ENCODE data around the gene MUC12. TPM values are rescaled to one million over a fixed set of nuclear protein-coding genes. Genes with fewer than 3 reads are reported as not detected.
"Not testable (repeated sequence)": the region's sequence is repeated elsewhere in the genome, so short reads cannot be mapped to it uniquely, and the experiment has no call there.

Gene MUC12
- 2.4 TPM in 1 of 2 replicates, not detected in the other for total RNA-seq
- polyA plus RNA-seq: not detected in 2 replicates

DNA sequence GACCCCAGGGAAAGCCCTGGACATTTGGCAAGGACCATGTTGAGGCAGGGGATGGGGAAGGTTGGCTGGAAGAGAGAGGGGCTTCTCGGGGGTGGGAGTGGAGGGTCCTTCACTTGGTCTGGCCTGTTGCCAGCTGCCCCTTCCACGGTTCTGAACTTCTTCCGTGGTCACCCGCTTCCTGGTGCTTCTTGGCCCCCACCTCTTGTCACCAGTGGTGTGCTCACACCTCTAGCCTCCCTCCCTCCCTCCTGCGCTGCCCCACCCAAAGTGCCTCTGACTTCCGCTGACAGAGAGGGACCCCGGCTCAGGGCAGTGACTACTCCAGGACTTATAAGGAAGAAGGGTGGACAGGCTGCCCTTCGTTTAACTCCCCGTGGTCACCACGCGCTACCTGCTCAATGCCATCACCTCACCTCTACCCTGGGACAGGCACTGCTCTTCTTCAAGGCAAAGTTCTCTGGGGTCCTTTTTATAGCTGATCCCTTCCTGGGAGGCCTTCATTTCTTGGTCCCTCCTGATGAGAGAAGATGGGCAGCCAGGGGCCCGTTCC lies at the start of gene MUC12:
TSS of gene MUC12 (plus strand) at position 500 of the 550 bp plus-strand sequence. CDS start 58 bp downstream, outside the sequence.
- Histone ChIP-seq H3K4me3 (no peak within 1 kb of the TSS), H3K4me1 (ENCODE audit: low read depth) (no peaks in the 10 kb centered on the region), H3K27me3 (peaks cover 78% of the 10 kb centered on the region), H3K36me3 (no peaks in the 10 kb centered on the region), H3K27ac (no peak within 1 kb of the TSS), H3K9me3 (ENCODE audit: low read depth) (no peaks in the 10 kb centered on the region)
- TF ChIP-seq, protein P1, sequence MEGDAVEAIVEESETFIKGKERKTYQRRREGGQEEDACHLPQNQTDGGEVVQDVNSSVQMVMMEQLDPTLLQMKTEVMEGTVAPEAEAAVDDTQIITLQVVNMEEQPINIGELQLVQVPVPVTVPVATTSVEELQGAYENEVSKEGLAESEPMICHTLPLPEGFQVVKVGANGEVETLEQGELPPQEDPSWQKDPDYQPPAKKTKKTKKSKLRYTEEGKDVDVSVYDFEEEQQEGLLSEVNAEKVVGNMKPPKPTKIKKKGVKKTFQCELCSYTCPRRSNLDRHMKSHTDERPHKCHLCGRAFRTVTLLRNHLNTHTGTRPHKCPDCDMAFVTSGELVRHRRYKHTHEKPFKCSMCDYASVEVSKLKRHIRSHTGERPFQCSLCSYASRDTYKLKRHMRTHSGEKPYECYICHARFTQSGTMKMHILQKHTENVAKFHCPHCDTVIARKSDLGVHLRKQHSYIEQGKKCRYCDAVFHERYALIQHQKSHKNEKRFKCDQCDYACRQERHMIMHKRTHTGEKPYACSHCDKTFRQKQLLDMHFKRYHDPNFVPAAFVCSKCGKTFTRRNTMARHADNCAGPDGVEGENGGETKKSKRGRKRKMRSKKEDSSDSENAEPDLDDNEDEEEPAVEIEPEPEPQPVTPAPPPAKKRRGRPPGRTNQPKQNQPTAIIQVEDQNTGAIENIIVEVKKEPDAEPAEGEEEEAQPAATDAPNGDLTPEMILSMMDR (IDR thresholded peaks at IDR 0.05; ENCODE audit: low read depth, low read length): no peak
- DNase-seq (ENCODE audit: low read depth in 1 of 2, low spot score in 1 of 2): no peak

GRCh38 chr7:100919779-100920437 lies 49.5 kb upstream of the MUC12 start:
- not testable (repeated sequence) for H3K27ac ChIP-seq; H3K4me1 ChIP-seq (ENCODE audit: low read depth); H3K36me3 ChIP-seq; H3K9me3 ChIP-seq (ENCODE audit: low read depth); DNase-seq (ENCODE audit: low read depth in 1 of 2, low spot score in 1 of 2); H3K27me3 ChIP-seq; H3K4me3 ChIP-seq

DNA sequence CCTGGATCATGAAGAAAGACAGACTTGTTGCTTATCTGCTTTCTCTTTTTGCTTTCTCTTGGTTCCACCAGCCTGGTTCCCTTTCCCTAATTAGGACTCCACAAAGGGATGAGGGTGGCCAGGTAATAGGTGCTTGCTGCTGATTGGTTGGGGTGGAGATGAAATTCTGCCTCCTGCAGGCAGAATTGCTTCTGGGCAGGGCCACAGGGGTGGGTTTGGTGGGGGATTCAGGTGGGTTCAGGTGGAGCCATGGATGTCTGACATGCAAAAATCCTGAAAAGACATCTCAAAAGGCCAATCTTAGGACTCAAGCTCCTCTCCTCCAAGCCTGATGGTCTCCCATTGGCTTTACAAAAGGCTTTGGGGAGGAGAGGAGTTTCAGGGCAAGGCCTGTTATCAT lies 48.3 kb upstream of the MUC12 start:
- Histone ChIP-seq H3K4me1 (ENCODE audit: low read depth) (no peaks in the 10 kb centered on the region), H3K27ac (no peak overlapping the region), H3K27me3 (no peaks in the 10 kb centered on the region), H3K4me3 (no peak overlapping the region), H3K9me3 (ENCODE audit: low read depth) (no peaks in the 10 kb centered on the region), H3K36me3 (no peaks in the 10 kb centered on the region)
- no peak for DNase-seq (ENCODE audit: low read depth in 1 of 2, low spot score in 1 of 2)
- TF ChIP-seq, protein P1 (IDR thresholded peaks at IDR 0.05; ENCODE audit: low read depth, low read length): no peak

DNA sequence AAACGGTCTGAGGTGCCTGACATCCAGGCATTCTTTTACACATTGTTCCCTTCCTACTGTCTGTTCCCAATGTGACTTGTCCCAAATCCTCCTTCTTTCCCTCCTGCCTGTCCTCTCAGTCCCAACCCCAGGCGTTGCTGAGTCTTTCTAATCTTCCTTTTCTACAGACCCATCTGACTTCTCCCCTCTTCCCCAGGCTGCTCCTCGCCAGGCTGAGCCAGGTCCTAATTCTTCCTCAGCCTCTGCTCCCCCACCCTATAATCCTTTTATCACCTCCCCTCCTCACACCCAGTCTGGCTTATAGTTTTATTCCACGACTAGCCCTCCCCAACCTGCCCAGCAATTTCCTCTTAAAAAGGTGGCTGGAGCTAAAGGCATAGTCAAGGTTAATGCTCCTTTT lies 45.7 kb upstream of the MUC12 start:
- not testable (repeated sequence) for DNase-seq (ENCODE audit: low read depth in 1 of 2, low spot score in 1 of 2); H3K36me3 ChIP-seq; H3K27ac ChIP-seq; H3K4me1 ChIP-seq (ENCODE audit: low read depth); H3K27me3 ChIP-seq; H3K9me3 ChIP-seq (ENCODE audit: low read depth); H3K4me3 ChIP-seq

GRCh38 chr7:100929808-100930174 lies 39.6 kb upstream of the MUC12 start:
- H3K27ac ChIP-seq: no peak overlapping the region
- no peaks in the 10 kb centered on the region for H3K27me3 ChIP-seq
- no peak overlapping the region for H3K4me3 ChIP-seq
- no peaks in the 10 kb centered on the region for H3K9me3 ChIP-seq (ENCODE audit: low read depth)
- no peaks in the 10 kb centered on the region for H3K36me3 ChIP-seq
- no peak for DNase-seq (ENCODE audit: low read depth in 1 of 2, low spot score in 1 of 2)
- H3K4me1 ChIP-seq (ENCODE audit: low read depth): no peaks in the 10 kb centered on the region
- TF ChIP-seq, protein P1 (IDR thresholded peaks at IDR 0.05; ENCODE audit: low read depth, low read length): no peak

- no peaks in the 10 kb centered on the region for H3K36me3 ChIP-seq
- DNase-seq (ENCODE audit: low read depth in 1 of 2, low spot score in 1 of 2): no peak
- H3K9me3 ChIP-seq (ENCODE audit: low read depth): no peaks in the 10 kb centered on the region
- H3K4me3 ChIP-seq: no peak overlapping the region
- no peak overlapping the region for H3K27ac ChIP-seq
- TF ChIP-seq, protein P1 (IDR thresholded peaks at IDR 0.05; ENCODE audit: low read depth, low read length): no peak
- H3K4me1 ChIP-seq (ENCODE audit: low read depth): no peaks in the 10 kb centered on the region
- no peaks in the 10 kb centered on the region for H3K27me3 ChIP-seq
Observed at GRCh38 chr7:100933734-100934133, 35.6 kb upstream of the MUC12 start.

GRCh38 chr7:100935381-100935780 lies 34.0 kb upstream of the MUC12 start:
- not testable (repeated sequence) for H3K36me3 ChIP-seq; H3K27ac ChIP-seq; DNase-seq (ENCODE audit: low read depth in 1 of 2, low spot score in 1 of 2); H3K4me1 ChIP-seq (ENCODE audit: low read depth); H3K4me3 ChIP-seq; H3K9me3 ChIP-seq (ENCODE audit: low read depth); H3K27me3 ChIP-seq

- not testable (repeated sequence) for DNase-seq (ENCODE audit: low read depth in 1 of 2, low spot score in 1 of 2); H3K36me3 ChIP-seq; H3K4me1 ChIP-seq (ENCODE audit: low read depth); H3K27ac ChIP-seq; H3K27me3 ChIP-seq; H3K4me3 ChIP-seq; H3K9me3 ChIP-seq (ENCODE audit: low read depth)
Observed at GRCh38 chr7:100936167-100936566, 33.2 kb upstream of the MUC12 start.
